H1 (cell line): Measurements from ENCODE around the gene FITM2. TPM values are rescaled to one million over a fixed set of nuclear protein-coding genes. Genes with fewer than 3 reads are reported as not detected.

Experiments
- CTCF ChIA-PET: fragments of 300-600 bp; sonication (Branson Sonifier 250); formaldehyde crosslinking; loops from one replicate; lab custom pipeline; 2021; ENCODE audit not compliant: partially characterized antibody; lab: Charles Lee
- POLR2A ChIA-PET: fragments of 300-600 bp; sonication (Branson Sonifier 250); formaldehyde crosslinking; loops from one replicate; lab custom pipeline; 2021; ENCODE audit warnings: inconsistent platforms; ENCODE audit not compliant: partially characterized antibody; lab: Charles Lee
- DNase-seq, 2 experiments: peaks; one replicate each; pipeline versions ENCODE4 v3.0.0 to v3.0.0-alpha.2; 2010 to 2022; ENCODE audit warnings: low spot score in 2 of 2, low read depth in 1 of 2, mixed read lengths in 1 of 2
- FAIRE-seq: peaks from 2 replicates; lab custom pipeline; 2011; peaks lifted over from hg19 to GRCh38; lab: Jason Lieb, UNC
- H2AFZ ChIP-seq: 2 replicates; pipeline ENCODE4 v1.8.1; 2012; ENCODE audit warnings: low read length, inconsistent platforms
- H2AK5ac ChIP-seq: 2 replicates; pipeline ENCODE4 v1.6.1; 2013; ENCODE audit warnings: low read depth, low read length
- H2BK120ac ChIP-seq: replicated peaks from 2 replicates; pipeline ENCODE3; 2013; ENCODE audit warnings: low read depth, low read length, inconsistent platforms
- H2BK12ac ChIP-seq: 2 replicates; pipeline ENCODE4 v1.6.1; 2013; ENCODE audit warnings: low read depth, low read length
- H2BK15ac ChIP-seq: 2 replicates; pipeline ENCODE4 v1.6.1; 2013; ENCODE audit warnings: low read length
- H2BK20ac ChIP-seq: 2 replicates; pipeline ENCODE4 v1.6.1; 2013; ENCODE audit warnings: low read length
- H2BK5ac ChIP-seq: 2 replicates; pipeline ENCODE4 v1.6.1; 2013; ENCODE audit warnings: low read depth, low read length
- H3K14ac ChIP-seq: 2 replicates; pipeline ENCODE4 v1.6.1; 2013; ENCODE audit warnings: inconsistent platforms; ENCODE audit not compliant: insufficient read length
- H3K18ac ChIP-seq: 2 replicates; pipeline ENCODE4 v1.6.1; 2013; ENCODE audit warnings: low read length; ENCODE audit errors: extremely low read depth
- H3K23ac ChIP-seq: 2 replicates; pipeline ENCODE4 v1.6.1; 2013; ENCODE audit warnings: inconsistent platforms; ENCODE audit not compliant: insufficient read length
- H3K23me2 ChIP-seq: 2 replicates; pipeline ENCODE4 v1.6.1; 2013; ENCODE audit warnings: low read depth, low read length
- H3K27ac ChIP-seq: 2 replicates; pipeline ENCODE4 v1.6.1; 2011; ENCODE audit warnings: low read depth, low read length, inconsistent platforms
- H3K27me3 ChIP-seq, 4 experiments: replicated peaks in 1 of 4; 1 replicate in 1 of 4; 2 replicates in 3 of 4; pipeline versions ENCODE4 v1.6.1 to v1.8.1; 2011 to 2013; ENCODE audit warnings: low read length in 3 of 4, mild to moderate bottlenecking in 3 of 4, inconsistent platforms in 2 of 4, mixed read lengths in 2 of 4, moderate library complexity in 1 of 4; ENCODE audit not compliant: control insufficient read depth in 3 of 4, insufficient read depth in 3 of 4; ENCODE audit errors: extremely low read depth in 1 of 4
- H3K36me3 ChIP-seq, 4 experiments: 2 replicates each; pipeline versions ENCODE4 v1.6.1 to v1.8.1; 2011 to 2013; ENCODE audit warnings: mild to moderate bottlenecking in 4 of 4, low read length in 3 of 4, moderate library complexity in 2 of 4, control low read depth in 1 of 4, inconsistent platforms in 1 of 4; ENCODE audit not compliant: insufficient read depth in 4 of 4, control insufficient read depth in 2 of 4
- H3K4ac ChIP-seq: replicated peaks from 2 replicates; pipeline ENCODE3; 2013; ENCODE audit warnings: low read length, low read depth, mixed read lengths, inconsistent platforms; ENCODE audit not compliant: insufficient read length
- H3K4me1 ChIP-seq, 4 experiments: replicated peaks in 1 of 4; 1 replicate in 1 of 4; 2 replicates in 3 of 4; pipeline versions ENCODE4 v1.6.1 to v1.8.1; 2011 to 2013; ENCODE audit warnings: low read length in 3 of 4, inconsistent platforms in 2 of 4, mixed read lengths in 1 of 4; ENCODE audit not compliant: insufficient read depth in 4 of 4, control insufficient read depth in 3 of 4
- H3K4me2 ChIP-seq, 2 experiments: 2 replicates each; pipeline versions ENCODE4 v1.6.1 to v1.8.1; 2011 to 2013; ENCODE audit warnings: low read depth in 2 of 2, low read length in 2 of 2, control low read depth in 1 of 2, inconsistent platforms in 1 of 2, mild to moderate bottlenecking in 1 of 2; ENCODE audit not compliant: insufficient read depth in 1 of 2
- H3K4me3 ChIP-seq, 4 experiments: fragments of 200-600, 300-600 bp in 1 of 4; sonication (generic), shearing (Covaris generic), sonication (Bioruptor Twin) in 1 of 4; 2 replicates each; pipeline versions ENCODE4 v1.5.1 to v1.8.1; 2011 to 2016; ENCODE audit warnings: low read length in 4 of 4, low read depth in 3 of 4, control low read depth in 2 of 4, inconsistent platforms in 2 of 4, mild to moderate bottlenecking in 2 of 4, mixed read lengths in 1 of 4, moderate library complexity in 1 of 4; ENCODE audit not compliant: insufficient read depth in 2 of 4; ENCODE audit errors: extremely low read depth in 1 of 4
- H3K56ac ChIP-seq: replicated peaks from 2 replicates; pipeline ENCODE3; 2013; ENCODE audit warnings: low read depth, mild to moderate bottlenecking, mixed read lengths, low read length, inconsistent platforms; ENCODE audit not compliant: insufficient read length
- H3K79me1 ChIP-seq: 2 replicates; pipeline ENCODE4 v1.6.1; 2013; ENCODE audit warnings: low read depth, low read length, control low read depth
- H3K79me2 ChIP-seq, 2 experiments: 2 replicates each; pipeline versions ENCODE4 v1.6.1 to v1.8.1; 2012 to 2013; ENCODE audit warnings: low read length in 2 of 2, mild to moderate bottlenecking in 2 of 2, inconsistent platforms in 1 of 2; ENCODE audit not compliant: insufficient read depth in 2 of 2, control insufficient read depth in 1 of 2
- H3K9ac ChIP-seq, 4 experiments: replicated peaks in 1 of 4; 1 replicate in 1 of 4; 2 replicates in 3 of 4; pipeline versions ENCODE4 v1.6.1 to v1.8.1; 2011 to 2013; ENCODE audit warnings: low read depth in 3 of 4, low read length in 3 of 4, control low read depth in 2 of 4, mild to moderate bottlenecking in 2 of 4, moderate library complexity in 2 of 4, inconsistent platforms in 1 of 4; ENCODE audit errors: extremely low read depth in 1 of 4
- H3K9me3 ChIP-seq, 2 experiments: 2 replicates each; pipeline versions ENCODE4 v1.6.1 to v1.8.1; 2012 to 2013; ENCODE audit warnings: mild to moderate bottlenecking in 2 of 2, moderate library complexity in 2 of 2, control low read depth in 1 of 2, inconsistent platforms in 1 of 2, low read depth in 1 of 2, low read length in 1 of 2, mixed read lengths in 1 of 2; ENCODE audit not compliant: insufficient read depth in 2 of 2
- H4K20me1 ChIP-seq, 2 experiments: replicated peaks in 1 of 2; 2 replicates each; pipeline versions ENCODE3 to v1.8.1; 2011 to 2013; ENCODE audit warnings: inconsistent platforms in 2 of 2, low read length in 2 of 2, mild to moderate bottlenecking in 1 of 2; ENCODE audit not compliant: insufficient read depth in 2 of 2, control insufficient read depth in 1 of 2
- H4K5ac ChIP-seq: 2 replicates; pipeline ENCODE4 v1.6.1; 2013; ENCODE audit warnings: low read length, low read depth, mixed read lengths, inconsistent platforms; ENCODE audit not compliant: insufficient read length
- H4K8ac ChIP-seq: 2 replicates; pipeline ENCODE4 v1.8.0; 2013; ENCODE audit warnings: mild to moderate bottlenecking, moderate library complexity, low read length, inconsistent platforms; ENCODE audit not compliant: insufficient read depth; ENCODE audit errors: extremely low read depth
- H4K91ac ChIP-seq: replicated peaks from 2 replicates; pipeline ENCODE3; 2013; ENCODE audit warnings: low read length, mixed read lengths, inconsistent platforms; ENCODE audit not compliant: insufficient read length
- E2F6 ChIP-seq: IDR thresholded peaks from 2 replicates; pipeline ENCODE4 v1.6.1; 2012; ENCODE audit warnings: inconsistent platforms
- JUND ChIP-seq: IDR thresholded peaks from 2 replicates; pipeline ENCODE4 v1.6.1; 2011; ENCODE audit warnings: mild to moderate bottlenecking, improper control_type of control experiment, low read length
- KDM1A ChIP-seq: fragments of 200-600, 300-600 bp; sonication (generic); IDR thresholded peaks from 2 replicates; pipeline ENCODE4 v1.7.1; 2016; ENCODE audit warnings: mild to moderate bottlenecking, low read length, borderline replicate concordance
- KDM5A ChIP-seq: fragments of 200-600 bp; IDR thresholded peaks from 2 replicates; pipeline ENCODE4 v1.7.1; 2012; ENCODE audit warnings: mild to moderate bottlenecking, low read length, inconsistent platforms, mixed read lengths
- MAX ChIP-seq: IDR thresholded peaks from 2 replicates; pipeline ENCODE4 v1.6.1; 2012; ENCODE audit warnings: inconsistent platforms
- POLR2AphosphoS5 ChIP-seq: IDR thresholded peaks from 2 replicates; pipeline ENCODE4 v1.6.1; 2011; ENCODE audit warnings: low read depth, low read length
- POU5F1 ChIP-seq: IDR thresholded peaks from 2 replicates; pipeline ENCODE4 v1.6.1; 2011; ENCODE audit warnings: low read depth, mild to moderate bottlenecking, low read length, moderate library complexity
- RAD21 ChIP-seq, 2 experiments: IDR thresholded peaks in 1 of 2; conservative IDR thresholded peaks in 1 of 2; 2 replicates each; pipeline ENCODE4 v1.6.1; 2011; ENCODE audit warnings: low read depth in 2 of 2, low read length in 2 of 2, improper control_type of control experiment in 1 of 2, inconsistent platforms in 1 of 2, mild to moderate bottlenecking in 1 of 2, moderate library complexity in 1 of 2
- RNF2 ChIP-seq: fragments of 200-900, 300-1000 bp; sonication (generic); IDR thresholded peaks from 2 replicates; pipeline ENCODE4 v1.7.1; 2016; ENCODE audit warnings: borderline replicate concordance, low read depth, mild to moderate bottlenecking, antibody characterized with exemption, low read length; ENCODE audit not compliant: poor library complexity, severe bottlenecking; ENCODE audit errors: missing control alignments
- SIX5 ChIP-seq: IDR thresholded peaks from 2 replicates; pipeline ENCODE4 v1.6.1; 2011; ENCODE audit warnings: mild to moderate bottlenecking, low read depth, low read length
- SP4 ChIP-seq: IDR thresholded peaks from 2 replicates; pipeline ENCODE4 v1.6.1; 2012; ENCODE audit warnings: low read length, inconsistent platforms
- TEAD4 ChIP-seq: IDR thresholded peaks from 2 replicates; pipeline ENCODE4 v1.6.1; 2012; ENCODE audit warnings: low read depth, low read length, inconsistent platforms, mixed read lengths
- ZNF274 ChIP-seq: IDR thresholded peaks from 2 replicates; pipeline ENCODE4 v1.7.0; 2012; ENCODE audit warnings: low read length, borderline replicate concordance; ENCODE audit errors: extremely low read depth
- WGBS, 2 experiments: shearing (Covaris generic) in 1 of 2; methylation state at CpG; one replicate each; pipeline versions ENCODE4 v1.1.6 to v1.1.7; 2013 to 2015; ENCODE audit warnings: low lambda C conversion rate in 2 of 2, mixed read lengths in 2 of 2, inconsistent platforms in 1 of 2, low coverage in 1 of 2, missing lambda C conversion rate in 1 of 2; ENCODE audit not compliant: insufficient replicate concordance in 2 of 2, insufficient coverage in 1 of 2, insufficient read length in 1 of 2; ENCODE audit errors: extremely low coverage in 1 of 2, missing lambda C conversion rate in 1 of 2; 5-methylcytosine and 5-hydroxymethylcytosine counted together
- polyA plus RNA-seq, 7 experiments: library from polyadenylated mRNA; depleted of rRNA in 3 of 7; stranded (reverse) in 5 of 7; unstranded in 2 of 7; fragments of >200 nt in 5 of 7; fragments of 200-250 nt in 2 of 7; gene quantifications; 1 replicate in 5 of 7; 2 replicates in 1 of 7; 4 replicates in 1 of 7; pipeline versions ENCODE4 v1.2.1 to v1.2.3, GENCODE V29; 2011 to 2013; ENCODE audit warnings: missing spikeins in 2 of 7, mixed read lengths in 2 of 7
- total RNA-seq: library from RNA; stranded (reverse); fragmentation: NEBNext Ultra II Directional; extraction: Animal tissue kit (Norgen Biotek cat#: 25700); gene quantifications from 2 replicates; pipeline ENCODE4 v1.2.1, GENCODE V29; 2021

The FITM2 gene
- total and polyA plus RNA-seq, 2 of the 8 experiments (the other 6 are each of a cell fraction or from before 2014, with no cell fraction given) = 1.1 to 2.1 TPM

- Histone ChIP-seq H2AK5ac (no peak overlapping the region), H2BK5ac (no peak overlapping the region), H4K5ac (no peak overlapping the region), H3K36me3 (no peaks in the 10 kb centered on the region), H4K8ac (no peak overlapping the region), H2BK15ac (no peak overlapping the region), H3K4ac (no peak overlapping the region), H3K23me2 (peaks cover 5% of the 10 kb centered on the region; the same call in 1 of the 2 replicates), H3K79me1 (no peaks in the 10 kb centered on the region), H3K27me3 (no peaks in the 10 kb centered on the region), H4K91ac (no peak overlapping the region), H3K23ac (no peak overlapping the region), H3K9ac (no peak overlapping the region), H2BK20ac (no peak overlapping the region), H3K9me3 (no peaks in the 10 kb centered on the region), H3K18ac (no peak overlapping the region), H4K20me1 (no peaks in the 10 kb centered on the region), H2AFZ (no peak overlapping the region), H3K4me2 (no peak overlapping the region), H3K79me2 (no peaks in the 10 kb centered on the region), H3K27ac (no peak overlapping the region), H3K4me3 (no peak overlapping the region), H3K4me1 (no peaks in the 10 kb centered on the region), H3K56ac (no peak overlapping the region), H3K14ac (no peak overlapping the region), H2BK120ac (no peak overlapping the region), H2BK12ac (no peak overlapping the region)
- ChIA-PET CTCF (interaction anchor here (0.6 kb wide), 1 partner anchor 54 kb away, joined by 3 read pairs; no protein-coding TSS in a partner anchor), POLR2A (no interaction called here)
- WGBS, 2 experiments = 85% methylated on average over 4 of the region's 4 CpGs; no CpG with 5 or more reads in 1 of the 2 experiments
- FAIRE-seq = no peak
- no peak for DNase-seq
- TF ChIP-seq JUND (no peak), SIX5 (no peak), SP4 (no peak), POU5F1 (no peak), ZNF274 (no peak), KDM5A (no peak), KDM1A (no peak), RAD21 (IDR thresholded peaks at IDR 0.05 in 1 of 2, conservative IDR thresholded peaks at IDR 0.05 in 1 of 2; ENCODE audit: low read depth in 2 of 2, low read length in 2 of 2) (no peak), RNF2 (no peak), TEAD4 (no peak), E2F6 (no peak), MAX (no peak), POLR2AphosphoS5 (no peak)
Observed at GRCh38 chr20:44357555-44358125, 46.6 kb upstream of the FITM2 start.
